Measurements from ENCODE around the gene CSPG4.
A peak's percentile ranks its signal among the peaks of the same experiment; 100 is the strongest.

- TF ChIP-seq CTCF (conservative IDR thresholded peaks at IDR 0.05; ENCODE audit: low read depth, low read length): no peak
- no peak for TF ChIP-seq POLR2A (IDR thresholded peaks at IDR 0.05; ENCODE audit: low read depth, low read length)
- no peak for TF ChIP-seq MXI1 (IDR thresholded peaks at IDR 0.05; ENCODE audit: borderline replicate concordance, low read depth, low read length)
- TF ChIP-seq RCOR1 (IDR thresholded peaks at IDR 0.05; ENCODE audit: insufficient replicate concordance, low read length): peak; percentile 51
- TF ChIP-seq ELK1 (IDR thresholded peaks at IDR 0.05; ENCODE audit: borderline replicate concordance, low read depth, low read length): no peak
- no peak for TF ChIP-seq SMC3 (IDR thresholded peaks at IDR 0.05; ENCODE audit: low read depth, low read length)
Measured at GRCh38 chr15:75695634-75696310, 16.9 kb downstream of the CSPG4 start.

Measured in IMR-90 (cell line).